Measurements from ENCODE around the gene POC1A. TPM values are rescaled to one million over a fixed set of nuclear protein-coding genes. Genes with fewer than 3 reads are reported as not detected.

Gene POC1A
- total and polyA plus RNA-seq, 2 of the 8 experiments (the other 6 are each of a cell fraction or from before 2014, with no cell fraction given), result 35.7 to 39.2 TPM

- no peak overlapping the region for H2BK20ac ChIP-seq (ENCODE audit: low read length)
- ChIA-PET CTCF (ENCODE audit: partially characterized antibody) (interaction anchor here (0.9 to 33.0 kb wide), 24 partner anchors 8 to 182 kb away, joined by 3 to 984 read pairs (median 14); partner anchors contain the start of gene ACY1), POLR2A (ENCODE audit: partially characterized antibody) (interaction anchor here (1.2 to 3.3 kb wide), 7 partner anchors 10 to 87 kb away, joined by 3 to 60 read pairs (median 5); partner anchors contain the start of gene RPL29)
- peaks cover 21% of the 10 kb centered on the region for H3K23me2 ChIP-seq (ENCODE audit: low read depth, low read length)
- H4K8ac ChIP-seq (ENCODE audit: extremely low read depth, insufficient read depth, low read length), result no peak overlapping the region
- H3K23ac ChIP-seq (ENCODE audit: insufficient read length), result no peak overlapping the region
- no peak overlapping the region for H2BK120ac ChIP-seq (replicated peaks; ENCODE audit: low read depth, low read length)
- H3K4me3 ChIP-seq (ENCODE audit: extremely low read depth in 1 of 4, insufficient read depth in 2 of 4, low read depth in 3 of 4, low read length in 4 of 4), result peak overlapping the region; percentile 46 to 85 (median 55)
- TF ChIP-seq CTCF (IDR thresholded peaks at IDR 0.05; ENCODE audit: control extremely low read depth in 1 of 3, insufficient read depth in 1 of 3, low read depth in 1 of 3, low read length in 3 of 3), result peak in 2 of 3 experiments; percentile 54 to 62; a peak in 3 of 4 replicates
- peak in 1 of 2 experiments; percentile 45; a peak in 3 of 4 replicates for TF ChIP-seq RAD21 (IDR thresholded peaks at IDR 0.05 in 1 of 2, conservative IDR thresholded peaks at IDR 0.05 in 1 of 2; ENCODE audit: low read depth in 2 of 2, low read length in 2 of 2)
- TF ChIP-seq TBP (IDR thresholded peaks at IDR 0.05; ENCODE audit: low read depth, low read length), result no peak
- peak; percentile 31; the same call in 1 of the 2 replicates for TF ChIP-seq YY1 (IDR thresholded peaks at IDR 0.05; ENCODE audit: low read depth, low read length)
- no peak for TF ChIP-seq MAX (IDR thresholded peaks at IDR 0.05)
- TF ChIP-seq GABPA (IDR thresholded peaks at IDR 0.05; ENCODE audit: borderline replicate concordance, insufficient read depth, low read length), result no peak; the same call in 1 of the 2 replicates
- peak overlapping the region; percentile 77 to 100 for H3K4me2 ChIP-seq (ENCODE audit: insufficient read depth in 1 of 2, low read depth in 2 of 2, low read length in 2 of 2)
- no peaks in the 10 kb centered on the region for H3K9me3 ChIP-seq (ENCODE audit: insufficient read depth in 2 of 2, low read depth in 1 of 2, low read length in 1 of 2)
- FAIRE-seq (no peak), DNase-seq (ENCODE audit: low read depth in 1 of 2, low spot score in 2 of 2) (peak in 1 of 2 experiments; percentile 73)
- 24% methylated on average over 16 of the region's 26 CpGs; no CpG with 5 or more reads in 1 of the 2 experiments for WGBS, 2 experiments (ENCODE audit: extremely low coverage in 1 of 2, insufficient coverage in 1 of 2, insufficient read length in 1 of 2, insufficient replicate concordance in 2 of 2, low coverage in 1 of 2, low lambda C conversion rate in 2 of 2, missing lambda C conversion rate in 1 of 2)
- no peak overlapping the region; the same call in 1 of the 2 replicates for H3K18ac ChIP-seq (ENCODE audit: extremely low read depth, low read length)
- H2BK12ac ChIP-seq (ENCODE audit: low read depth, low read length), result no peak overlapping the region
- peak overlapping the region in 1 of 4 experiments; percentile 48; a peak in 1 of 7 replicates for H3K9ac ChIP-seq (replicated peaks in 1 of 4; ENCODE audit: extremely low read depth in 1 of 4, low read depth in 3 of 4, low read length in 3 of 4)
- H2AFZ ChIP-seq (ENCODE audit: low read length), result no peak overlapping the region
- no peaks in the 10 kb centered on the region; the same call in 1 of the 2 replicates for H3K79me1 ChIP-seq (ENCODE audit: low read depth, low read length)
- peaks cover 0 to 2% of the 10 kb centered on the region in 2 experiments; a peak in 1 of 4 replicates for H3K79me2 ChIP-seq (ENCODE audit: control insufficient read depth in 1 of 2, insufficient read depth in 2 of 2, low read length in 2 of 2)
- peak overlapping the region; percentile 69 for H4K91ac ChIP-seq (replicated peaks; ENCODE audit: insufficient read length, low read length)
- peaks cover 0 to 11% (median 6%) of the 10 kb centered on the region in 4 experiments; a peak in 5 of 8 replicates for H3K36me3 ChIP-seq (ENCODE audit: control insufficient read depth in 2 of 4, insufficient read depth in 4 of 4, low read length in 3 of 4)
- H3K56ac ChIP-seq (replicated peaks; ENCODE audit: insufficient read length, low read depth, low read length), result no peak overlapping the region
- no peak overlapping the region for H3K27ac ChIP-seq (ENCODE audit: low read depth, low read length)
- H2BK15ac ChIP-seq (ENCODE audit: low read length), result peak overlapping the region; percentile 75; the same call in 1 of the 2 replicates
- peaks cover 0 to 2% of the 10 kb centered on the region in 2 experiments for H4K20me1 ChIP-seq (replicated peaks in 1 of 2; ENCODE audit: control insufficient read depth in 1 of 2, insufficient read depth in 2 of 2, low read length in 2 of 2)
- no peak overlapping the region for H2AK5ac ChIP-seq (ENCODE audit: low read depth, low read length)
- H3K4me1 ChIP-seq (replicated peaks in 1 of 4; ENCODE audit: control insufficient read depth in 3 of 4, insufficient read depth in 4 of 4, low read length in 3 of 4), result peaks cover 0 to 29% (median 17%) of the 10 kb centered on the region in 4 experiments; a peak in 6 of 7 replicates
- no peak overlapping the region for H3K4ac ChIP-seq (replicated peaks; ENCODE audit: insufficient read length, low read depth, low read length)
- H2BK5ac ChIP-seq (ENCODE audit: low read depth, low read length), result peak overlapping the region; percentile 60; the same call in 1 of the 2 replicates
- no peak overlapping the region for H3K14ac ChIP-seq (ENCODE audit: insufficient read length)
- H4K5ac ChIP-seq (ENCODE audit: insufficient read length, low read depth, low read length), result no peak overlapping the region
- peaks cover 0 to 21% (median 10%) of the 10 kb centered on the region in 4 experiments; a peak in 6 of 7 replicates for H3K27me3 ChIP-seq (replicated peaks in 1 of 4; ENCODE audit: control insufficient read depth in 3 of 4, extremely low read depth in 1 of 4, insufficient read depth in 3 of 4, low read length in 3 of 4)
Measured at GRCh38 chr3:52054661-52055511, 99.3 kb downstream of the POC1A start.

Data from H1 (cell line).